Bladder microvascular endothelial cell (primary cell): ENCODE data around the gene ARSD. TPM values are rescaled to one million over a fixed set of nuclear protein-coding genes. Genes with fewer than 3 reads are reported as not detected.

Source experiments
- total RNA-seq: library from RNA; depleted of rRNA; stranded (reverse); fragments of >200 nt; gene quantifications from 2 replicates; pipeline ENCODE4 v1.2.3, GENCODE V29; 2014

ARSD gene, protein sequence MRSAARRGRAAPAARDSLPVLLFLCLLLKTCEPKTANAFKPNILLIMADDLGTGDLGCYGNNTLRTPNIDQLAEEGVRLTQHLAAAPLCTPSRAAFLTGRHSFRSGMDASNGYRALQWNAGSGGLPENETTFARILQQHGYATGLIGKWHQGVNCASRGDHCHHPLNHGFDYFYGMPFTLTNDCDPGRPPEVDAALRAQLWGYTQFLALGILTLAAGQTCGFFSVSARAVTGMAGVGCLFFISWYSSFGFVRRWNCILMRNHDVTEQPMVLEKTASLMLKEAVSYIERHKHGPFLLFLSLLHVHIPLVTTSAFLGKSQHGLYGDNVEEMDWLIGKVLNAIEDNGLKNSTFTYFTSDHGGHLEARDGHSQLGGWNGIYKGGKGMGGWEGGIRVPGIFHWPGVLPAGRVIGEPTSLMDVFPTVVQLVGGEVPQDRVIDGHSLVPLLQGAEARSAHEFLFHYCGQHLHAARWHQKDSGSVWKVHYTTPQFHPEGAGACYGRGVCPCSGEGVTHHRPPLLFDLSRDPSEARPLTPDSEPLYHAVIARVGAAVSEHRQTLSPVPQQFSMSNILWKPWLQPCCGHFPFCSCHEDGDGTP
- total RNA-seq, result 16.0 and 29.7 TPM in 2 replicates

GRCh38 chrX:2928583-2929434 is at the start of gene ARSD:
Gene ARSD, minus strand, starts transcription at chrX:2929339. Its CDS starts 64 bp downstream, at chrX:2929275.

Other genes with a start within 250 kb of the ARSD start
- 242 and 300 TPM in 2 replicates for gene CD99, start 238.0 kb downstream of the ARSD start, total RNA-seq
- 0.31 and 2.6 TPM in 2 replicates for gene XG, start 177.3 kb downstream of the ARSD start, total RNA-seq
- under 0.01 and 1.8 TPM in 2 replicates for gene GYG2, start 100.4 kb downstream of the ARSD start, total RNA-seq
- gene ARSH, start 77.2 kb upstream of the ARSD start, total RNA-seq, result not detected in 2 replicates
- gene ARSF, start 112.1 kb upstream of the ARSD start, total RNA-seq, result not detected in 2 replicates